ENCODE measurements around the gene PHYHD1. TPM values are rescaled to one million over a fixed set of nuclear protein-coding genes. Genes with fewer than 3 reads are reported as not detected.

The PHYHD1 gene
- total RNA-seq, 1 experiment from 2014 or later = 1.6 TPM

- ChIA-PET POLR2A (ENCODE audit: unreplicated experiment) (no interaction called here), CTCF (no interaction called here)
- BruUV-seq (replicated peaks) = no TSS peak
- ATAC-seq (no peak), DNase-seq (no peak)
- no peak overlapping the region for H2AFZ ChIP-seq (ENCODE audit: low read length)
- H3K27ac ChIP-seq (ENCODE audit: low read length) = no peak overlapping the region
- H3K27me3 ChIP-seq (ENCODE audit: low read length) = no peaks in the 10 kb centered on the region
- intact Hi-C loops (cut with micrococcal nuclease) = no loop called here
- peaks cover 39% of the 10 kb centered on the region for H3K79me2 ChIP-seq (ENCODE audit: low read length)
- TF ChIP-seq EZH2phosphoT487 (IDR thresholded peaks at IDR 0.05; ENCODE audit: borderline replicate concordance, low read length) = no peak
- no peak for TF ChIP-seq EZH2 (IDR thresholded peaks at IDR 0.05; ENCODE audit: low read length, unreplicated experiment)
- TF ChIP-seq CTCF (conservative IDR thresholded peaks at IDR 0.05; ENCODE audit: low read depth, low read length) = no peak
- H3K4me3 ChIP-seq (ENCODE audit: low read length) = no peak overlapping the region
- no peaks in the 10 kb centered on the region for H3F3A ChIP-seq (ENCODE audit: low read length, unreplicated experiment)
- H3K4me1 ChIP-seq (ENCODE audit: insufficient read depth, low read length) = peaks cover 32% of the 10 kb centered on the region
- H4K20me1 ChIP-seq (ENCODE audit: low read length) = no peaks in the 10 kb centered on the region
- H3K9me2 ChIP-seq (replicated peaks; ENCODE audit: low read length) = no peaks in the 10 kb centered on the region
- H3K9ac ChIP-seq (ENCODE audit: low read length) = no peak overlapping the region
- peaks cover 10% of the 10 kb centered on the region for H3K36me3 ChIP-seq (ENCODE audit: low read depth, low read length)
- no peaks in the 10 kb centered on the region for H3K9me3 ChIP-seq (ENCODE audit: low read length)
- no peak overlapping the region for H3K4me2 ChIP-seq (ENCODE audit: low read length)
Measured at GRCh38 chr9:128895556-128895955, 25.2 kb upstream of the PHYHD1 start.

GRCh38 chr9:128898382-128898781 lies 22.4 kb upstream of the PHYHD1 start:
- ChIA-PET POLR2A (ENCODE audit: unreplicated experiment) (no interaction called here), CTCF (no interaction called here)
- Histone ChIP-seq H3K36me3 (ENCODE audit: low read depth, low read length) (peaks cover 7% of the 10 kb centered on the region), H3K9ac (ENCODE audit: low read length) (no peak overlapping the region), H4K20me1 (ENCODE audit: low read length) (no peaks in the 10 kb centered on the region), H3K9me3 (ENCODE audit: low read length) (no peaks in the 10 kb centered on the region), H3K27me3 (ENCODE audit: low read length) (no peaks in the 10 kb centered on the region), H3K79me2 (ENCODE audit: low read length) (peaks cover 25% of the 10 kb centered on the region), H3K4me2 (ENCODE audit: low read length) (no peak overlapping the region), H3F3A (ENCODE audit: low read length, unreplicated experiment) (no peaks in the 10 kb centered on the region), H3K4me1 (ENCODE audit: insufficient read depth, low read length) (peaks cover 26% of the 10 kb centered on the region), H3K27ac (ENCODE audit: low read length) (no peak overlapping the region), H3K9me2 (replicated peaks; ENCODE audit: low read length) (no peaks in the 10 kb centered on the region), H2AFZ (ENCODE audit: low read length) (no peak overlapping the region), H3K4me3 (ENCODE audit: low read length) (no peak overlapping the region)
- no TSS peak for BruUV-seq (replicated peaks)
- ATAC-seq = no peak
- intact Hi-C loops (cut with micrococcal nuclease) = no loop called here
- DNase-seq = no peak
- TF ChIP-seq EZH2phosphoT487 (IDR thresholded peaks at IDR 0.05; ENCODE audit: borderline replicate concordance, low read length) (no peak), CTCF (conservative IDR thresholded peaks at IDR 0.05; ENCODE audit: low read depth, low read length) (no peak), EZH2 (IDR thresholded peaks at IDR 0.05; ENCODE audit: low read length, unreplicated experiment) (no peak)

- no TSS peak for BruUV-seq (replicated peaks)
- ChIA-PET POLR2A (ENCODE audit: unreplicated experiment) (no interaction called here), CTCF (no interaction called here)
- no peak overlapping the region for H3K4me3 ChIP-seq (ENCODE audit: low read length)
- H3K79me2 ChIP-seq (ENCODE audit: low read length) = peaks cover 21% of the 10 kb centered on the region; the same call in 1 of the 2 replicates
- TF ChIP-seq EZH2 (IDR thresholded peaks at IDR 0.05; ENCODE audit: low read length, unreplicated experiment) = no peak
- TF ChIP-seq CTCF (conservative IDR thresholded peaks at IDR 0.05; ENCODE audit: low read depth, low read length) = no peak
- intact Hi-C loops (cut with micrococcal nuclease) = no loop called here
- peaks cover 29% of the 10 kb centered on the region for H3K4me1 ChIP-seq (ENCODE audit: insufficient read depth, low read length)
- H3K36me3 ChIP-seq (ENCODE audit: low read depth, low read length) = peaks cover 7% of the 10 kb centered on the region
- no peaks in the 10 kb centered on the region for H3K27me3 ChIP-seq (ENCODE audit: low read length)
- H3K9me3 ChIP-seq (ENCODE audit: low read length) = no peaks in the 10 kb centered on the region
- no peak for DNase-seq
- no peaks in the 10 kb centered on the region for H3F3A ChIP-seq (ENCODE audit: low read length, unreplicated experiment)
- no peak overlapping the region for H3K9ac ChIP-seq (ENCODE audit: low read length)
- H4K20me1 ChIP-seq (ENCODE audit: low read length) = no peaks in the 10 kb centered on the region
- no peak for ATAC-seq
- no peak overlapping the region for H3K27ac ChIP-seq (ENCODE audit: low read length)
- H2AFZ ChIP-seq (ENCODE audit: low read length) = no peak overlapping the region
- H3K9me2 ChIP-seq (replicated peaks; ENCODE audit: low read length) = no peaks in the 10 kb centered on the region
- H3K4me2 ChIP-seq (ENCODE audit: low read length) = no peak overlapping the region
Measured at GRCh38 chr9:128898845-128899565, 21.8 kb upstream of the PHYHD1 start.
